Subcutaneous abdominal adipose tissue (tissue), 5 donors: ENCODE results near the gene CHMP1B.

Experiments used
- H3K27ac ChIP-seq: one replicate; pipeline ENCODE4 v1.7.0; 2013; ENCODE audit warnings: low read depth, mild to moderate bottlenecking, inconsistent platforms, low read length, moderate library complexity
- H3K27me3 ChIP-seq, 5 donors: one replicate each; pipeline ENCODE4 v1.7.0; 2013; ENCODE audit warnings: low read length in 5 of 5, inconsistent platforms in 1 of 5; ENCODE audit not compliant: control insufficient read depth in 5 of 5, insufficient read depth in 4 of 5
- H3K36me3 ChIP-seq, 5 donors: one replicate each; pipeline ENCODE4 v1.7.0; 2013; ENCODE audit warnings: low read length in 5 of 5; ENCODE audit not compliant: control insufficient read depth in 5 of 5, insufficient read depth in 5 of 5
- H3K4me1 ChIP-seq, 5 donors: one replicate each; pipeline ENCODE4 v1.7.0; 2013; ENCODE audit warnings: low read length in 5 of 5, mild to moderate bottlenecking in 3 of 5, moderate library complexity in 1 of 5; ENCODE audit not compliant: control insufficient read depth in 5 of 5, insufficient read depth in 5 of 5
- H3K4me3 ChIP-seq, 5 donors: one replicate each; pipeline ENCODE4 v1.7.0; 2013; ENCODE audit warnings: low read length in 5 of 5, low read depth in 1 of 5
- H3K9ac ChIP-seq, 5 donors: one replicate each; pipeline ENCODE4 v1.7.0; 2013; ENCODE audit warnings: low read length in 5 of 5, mild to moderate bottlenecking in 4 of 5, moderate library complexity in 3 of 5
- H3K9me3 ChIP-seq, 5 donors: one replicate each; pipeline ENCODE4 v1.7.0; 2013; ENCODE audit warnings: low read length in 5 of 5; ENCODE audit not compliant: control insufficient read depth in 5 of 5
- donor health status: healthy.
- donor health status: healthy.
- donor health status: healthy.
- donor health status: healthy.
- donor health status: healthy.

Gene CHMP1B

GRCh38 chr18:11818486-11819203, 32.6 kb upstream of the CHMP1B start:
- H3K9ac ChIP-seq: no peak overlapping the region
- no peaks in the 10 kb centered on the region for H3K27me3 ChIP-seq
- no peak overlapping the region for H3K4me3 ChIP-seq
- peaks cover 0 to 3% (median 0%) of the 10 kb centered on the region in 5 donors for H3K9me3 ChIP-seq
- no peak overlapping the region for H3K27ac ChIP-seq
- no peaks in the 10 kb centered on the region for H3K36me3 ChIP-seq
- H3K4me1 ChIP-seq: no peaks in the 10 kb centered on the region

GRCh38 chr18:11819938-11820337, 31.3 kb upstream of the CHMP1B start:
- Histone ChIP-seq H3K4me1 (no peaks in the 10 kb centered on the region), H3K36me3 (no peaks in the 10 kb centered on the region), H3K27me3 (no peaks in the 10 kb centered on the region), H3K9ac (no peak overlapping the region), H3K9me3 (peaks cover 0 to 3% (median 0%) of the 10 kb centered on the region in 5 donors), H3K27ac (no peak overlapping the region), H3K4me3 (no peak overlapping the region)

GRCh38 chr18:11820697-11821096, 30.5 kb upstream of the CHMP1B start:
- Histone ChIP-seq H3K4me1 (no peaks in the 10 kb centered on the region), H3K27me3 (no peaks in the 10 kb centered on the region), H3K4me3 (no peak overlapping the region), H3K36me3 (no peaks in the 10 kb centered on the region), H3K27ac (no peak overlapping the region), H3K9me3 (peaks cover 0 to 3% (median 0%) of the 10 kb centered on the region in 5 donors), H3K9ac (no peak overlapping the region)

- no peak overlapping the region for H3K27ac ChIP-seq
- H3K9ac ChIP-seq: no peak overlapping the region
- no peaks in the 10 kb centered on the region for H3K4me1 ChIP-seq
- H3K4me3 ChIP-seq: no peak overlapping the region
- H3K9me3 ChIP-seq: peaks cover 0 to 3% (median 0%) of the 10 kb centered on the region in 5 donors
- H3K27me3 ChIP-seq: no peaks in the 10 kb centered on the region
- no peaks in the 10 kb centered on the region for H3K36me3 ChIP-seq
These were observed 30.0 kb upstream of the CHMP1B start for GRCh38 chr18:11821208-11821607.

DNA sequence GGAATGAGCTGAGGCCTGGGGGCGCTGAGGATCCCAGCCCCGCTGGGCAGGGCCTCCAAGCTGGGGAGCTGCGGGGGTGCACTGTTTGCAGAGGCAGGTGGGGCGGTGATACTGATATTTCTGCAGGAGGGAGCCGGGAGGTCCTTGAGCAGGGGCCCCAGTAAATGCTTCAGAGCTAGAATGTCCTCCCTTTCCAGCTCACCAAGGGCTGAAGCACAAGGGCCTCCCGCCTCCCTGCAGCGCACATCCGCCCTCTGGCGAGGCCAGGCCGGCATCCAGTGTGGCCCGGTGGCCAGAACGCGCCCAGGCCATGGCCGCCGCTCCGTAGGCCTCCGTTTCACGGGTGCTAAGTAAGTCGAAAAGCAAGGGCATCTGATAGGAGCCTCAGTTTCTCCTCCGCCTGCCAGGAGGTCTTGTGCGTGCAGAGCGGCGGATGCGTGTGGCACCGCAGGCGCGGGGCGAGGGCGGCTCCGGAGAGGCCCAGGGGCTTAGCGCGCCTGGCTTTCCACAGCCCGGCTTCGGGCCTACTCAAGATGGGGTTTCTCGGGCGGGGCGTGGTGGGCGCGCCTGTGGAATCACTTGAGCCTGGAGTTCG, 29.5 kb upstream of the CHMP1B start:
- Histone ChIP-seq H3K27me3 (no peaks in the 10 kb centered on the region), H3K4me1 (no peaks in the 10 kb centered on the region), H3K27ac (no peak overlapping the region), H3K9ac (no peak overlapping the region), H3K9me3 (peaks cover 0 to 3% (median 0%) of the 10 kb centered on the region in 5 donors), H3K4me3 (no peak overlapping the region), H3K36me3 (no peaks in the 10 kb centered on the region)

DNA sequence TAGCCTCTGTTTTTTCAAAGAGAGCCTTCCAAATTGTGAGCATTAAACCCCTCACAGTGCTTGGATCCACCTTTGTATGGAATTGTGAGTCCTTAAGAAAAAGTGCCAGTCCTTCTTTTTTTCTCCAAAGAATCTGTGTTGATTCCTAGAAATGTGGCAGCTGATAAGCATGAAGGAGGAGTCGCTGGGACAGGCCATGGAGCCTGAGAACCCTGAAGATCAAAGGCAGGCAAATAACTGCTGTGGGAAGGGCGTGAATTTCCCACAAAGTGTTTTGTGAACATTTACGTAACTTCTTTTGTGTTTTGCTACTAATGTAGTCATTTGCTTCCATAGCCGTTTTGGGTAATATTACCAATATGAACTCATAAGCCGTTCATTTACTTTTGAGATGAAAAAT, 27.7 kb upstream of the CHMP1B start:
- H3K9ac ChIP-seq: no peak overlapping the region
- no peaks in the 10 kb centered on the region for H3K27me3 ChIP-seq
- no peaks in the 10 kb centered on the region for H3K4me1 ChIP-seq

GRCh38 chr18:11826836-11827235, 24.4 kb upstream of the CHMP1B start:
- Histone ChIP-seq H3K9ac (no peak overlapping the region), H3K4me3 (no peak overlapping the region)

More for the DNA sequence above, 27.7 kb upstream of the CHMP1B start:
- H3K9me3 ChIP-seq: peaks cover 0 to 3% (median 0%) of the 10 kb centered on the region in 5 donors
- no peak overlapping the region for H3K4me3 ChIP-seq
- no peaks in the 10 kb centered on the region for H3K36me3 ChIP-seq
- no peak overlapping the region for H3K27ac ChIP-seq

GRCh38 chr18:11828786-11829432, 22.3 kb upstream of the CHMP1B start:
- Histone ChIP-seq H3K9me3 (no peaks in the 10 kb centered on the region), H3K27ac (no peak overlapping the region), H3K4me3 (no peak overlapping the region), H3K9ac (no peak overlapping the region), H3K4me1 (no peaks in the 10 kb centered on the region), H3K36me3 (no peaks in the 10 kb centered on the region), H3K27me3 (no peaks in the 10 kb centered on the region)

More at GRCh38 chr18:11826836-11827235, 24.4 kb upstream of the CHMP1B start:
- H3K27ac ChIP-seq: no peak overlapping the region
- no peaks in the 10 kb centered on the region for H3K27me3 ChIP-seq
- H3K36me3 ChIP-seq: no peaks in the 10 kb centered on the region
- no peaks in the 10 kb centered on the region for H3K9me3 ChIP-seq
- no peaks in the 10 kb centered on the region for H3K4me1 ChIP-seq

DNA sequence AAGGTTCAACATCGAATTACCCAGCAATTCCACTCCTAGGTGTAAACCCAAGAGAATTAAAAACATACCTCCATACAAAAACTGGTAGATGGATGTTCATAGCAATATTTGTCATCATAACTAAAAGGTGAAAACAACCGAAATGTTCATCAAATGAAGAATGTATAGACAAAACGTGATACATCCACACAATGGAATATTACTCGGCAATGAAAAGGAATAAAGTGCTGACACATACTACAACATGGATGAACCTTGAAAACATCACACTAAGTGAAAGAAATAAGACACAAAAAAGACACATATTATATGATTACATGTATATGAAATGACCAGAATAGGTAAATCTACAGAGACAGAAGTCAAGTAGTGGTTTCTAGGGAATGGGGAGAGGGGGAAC, 20.6 kb upstream of the CHMP1B start:
- H3K36me3 ChIP-seq: no peaks in the 10 kb centered on the region
- H3K9ac ChIP-seq: no peak overlapping the region
- no peak overlapping the region for H3K27ac ChIP-seq
- no peaks in the 10 kb centered on the region for H3K9me3 ChIP-seq
- H3K27me3 ChIP-seq: no peaks in the 10 kb centered on the region
- H3K4me3 ChIP-seq: no peak overlapping the region
- H3K4me1 ChIP-seq: no peaks in the 10 kb centered on the region

DNA sequence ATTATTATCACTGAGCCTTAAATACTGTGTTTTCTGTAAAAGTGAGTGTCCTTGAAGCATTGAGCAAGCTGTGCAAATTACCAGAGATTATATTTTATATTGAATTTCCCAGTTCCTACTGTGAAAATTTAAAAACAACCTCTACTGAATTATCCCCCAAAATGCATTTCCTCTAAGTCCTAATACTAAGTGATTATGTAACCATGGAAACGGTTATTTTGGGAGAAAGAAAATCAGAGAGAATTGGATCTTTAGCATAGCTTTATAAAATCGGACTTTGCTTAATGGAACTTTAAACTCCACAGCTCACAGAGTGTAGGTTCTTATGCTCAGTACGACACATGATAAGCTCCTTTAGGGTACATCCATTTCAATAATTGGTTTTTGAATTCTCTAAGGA, 19.3 kb upstream of the CHMP1B start:
- no peaks in the 10 kb centered on the region for H3K36me3 ChIP-seq
- H3K27me3 ChIP-seq: no peaks in the 10 kb centered on the region
- H3K4me3 ChIP-seq: no peak overlapping the region
- no peaks in the 10 kb centered on the region for H3K4me1 ChIP-seq
- no peak overlapping the region for H3K9ac ChIP-seq
- no peak overlapping the region for H3K27ac ChIP-seq
- H3K9me3 ChIP-seq: no peaks in the 10 kb centered on the region
